Liver (tissue), 3 donors: ENCODE measurements around the gene NTM.

Experiments
- ATF3 ChIP-seq: IDR thresholded peaks from 2 replicates; pipeline ENCODE4 v1.6.1; 2016; ENCODE audit warnings: antibody characterized with exemption
- CTCF ChIP-seq: fragments of 150-350 bp; IDR thresholded peaks from 2 replicates; pipeline ENCODE4 v1.5.1; 2017; ENCODE audit warnings: improper control_type of control experiment, low read depth, low read length; ENCODE audit not compliant: missing input control
- EGR1 ChIP-seq, 2 donors: IDR thresholded peaks; 2 replicates each; pipeline ENCODE4 v1.6.1; 2016 to 2018; ENCODE audit warnings: antibody characterized with exemption in 2 of 2, low read depth in 2 of 2
- FOXA1 ChIP-seq: IDR thresholded peaks from 2 replicates; pipeline ENCODE4 v1.6.1; 2016; ENCODE audit warnings: antibody characterized with exemption
- GABPA ChIP-seq, 2 donors: IDR thresholded peaks in 1 of 2; conservative IDR thresholded peaks in 1 of 2; 2 replicates each; pipeline ENCODE4 v1.6.1; 2016; ENCODE audit warnings: antibody characterized with exemption in 2 of 2, mild to moderate bottlenecking in 1 of 2, moderate library complexity in 1 of 2
- RAD21 ChIP-seq, 2 donors: IDR thresholded peaks; 2 replicates each; pipeline ENCODE4 v1.6.1; 2016; ENCODE audit warnings: antibody characterized with exemption in 2 of 2, mild to moderate bottlenecking in 2 of 2
- REST ChIP-seq: IDR thresholded peaks from 2 replicates; pipeline ENCODE4 v1.6.1; 2016; ENCODE audit warnings: antibody characterized with exemption, mild to moderate bottlenecking
- TAF1 ChIP-seq: conservative IDR thresholded peaks from 2 replicates; pipeline ENCODE4 v1.6.1; 2016; ENCODE audit warnings: antibody characterized with exemption, mild to moderate bottlenecking
- YY1 ChIP-seq: IDR thresholded peaks from 2 replicates; pipeline ENCODE4 v1.6.1; 2016; ENCODE audit warnings: antibody characterized with exemption, mild to moderate bottlenecking
- ZBTB33 ChIP-seq: IDR thresholded peaks from 2 replicates; pipeline ENCODE4 v1.6.1; 2016; ENCODE audit warnings: antibody characterized with exemption
- donor health status: healthy.
- donor health status: healthy.

GRCh38 chr11:132158091-132158490 lies 787.7 kb downstream of the NTM start:
- TF ChIP-seq CTCF (peak; percentile 15), TAF1 (no peak), ATF3 (no peak), REST (no peak), ZBTB33 (no peak), GABPA (IDR thresholded peaks at IDR 0.05 in 1 of 2, conservative IDR thresholded peaks at IDR 0.05 in 1 of 2) (no peak), FOXA1 (no peak), EGR1 (IDR thresholded peaks at IDR 0.05; ENCODE audit: low read depth in 2 of 2) (no peak), RAD21 (IDR thresholded peaks at IDR 0.05) (peak; percentile 24 to 49), YY1 (no peak)
